DOHH2 (cell line): Measurements from ENCODE around the gene UBE2L6.

ENCODE experiments used
- H3F3A ChIP-seq: fragments of 200-600 bp; sonication (generic), shearing (Covaris generic); 2 replicates; pipeline ENCODE4 v1.6.0; 2016; ENCODE audit warnings: antibody characterized with exemption, mild to moderate bottlenecking; ENCODE audit not compliant: control insufficient read depth, insufficient read depth
- H3K27ac ChIP-seq: fragments of 200-600 bp; sonication (generic); 2 replicates; pipeline ENCODE4 v1.5.1; 2014; ENCODE audit warnings: low read depth, mild to moderate bottlenecking, low read length, moderate library complexity
- H3K27me3 ChIP-seq: fragments of 200-600 bp; sonication (generic); 2 replicates; pipeline ENCODE4 v1.6.1; 2014; ENCODE audit warnings: mild to moderate bottlenecking, low read length, mixed read lengths; ENCODE audit not compliant: control insufficient read depth
- H3K36me3 ChIP-seq: fragments of 200-600 bp; sonication (generic); 2 replicates; pipeline ENCODE4 v1.6.1; 2014; ENCODE audit warnings: mild to moderate bottlenecking, low read length, moderate library complexity, mixed read lengths; ENCODE audit not compliant: control insufficient read depth
- H3K4me1 ChIP-seq: fragments of 200-600 bp; sonication (generic); 2 replicates; pipeline ENCODE4 v1.6.1; 2014; ENCODE audit warnings: mild to moderate bottlenecking, low read length, mixed read lengths; ENCODE audit not compliant: control insufficient read depth
- H3K4me2 ChIP-seq: fragments of 200-600 bp; sonication (generic); 2 replicates; pipeline ENCODE4 v1.6.0; 2014; ENCODE audit warnings: mild to moderate bottlenecking, low read length, moderate library complexity
- H3K4me3 ChIP-seq: fragments of 200-600 bp; sonication (generic); 2 replicates; pipeline ENCODE4 v1.5.1; 2014; ENCODE audit warnings: mild to moderate bottlenecking, low read length, mixed read lengths
- H3K79me2 ChIP-seq: fragments of 200-600 bp; sonication (generic); 2 replicates; pipeline ENCODE4 v1.6.1; 2014; ENCODE audit warnings: mild to moderate bottlenecking, low read length, mixed read lengths; ENCODE audit not compliant: control insufficient read depth
- H3K9me2 ChIP-seq: fragments of 200-600 bp; sonication (generic); replicated peaks from 2 replicates; pipeline ENCODE4 v1.6.1; 2014; ENCODE audit warnings: mild to moderate bottlenecking, low read length, mixed read lengths; ENCODE audit not compliant: control insufficient read depth
- H3K9me3 ChIP-seq: fragments of 200-600 bp; sonication (generic); 2 replicates; pipeline ENCODE4 v1.6.1; 2014; ENCODE audit warnings: antibody characterized with exemption, low read length, mixed read lengths; ENCODE audit not compliant: control insufficient read depth, insufficient read depth
- H4K20me1 ChIP-seq: fragments of 200-600 bp; sonication (generic); 2 replicates; pipeline ENCODE4 v1.6.0; 2014; ENCODE audit warnings: low read depth, mild to moderate bottlenecking, antibody characterized with exemption, low read length, moderate library complexity; ENCODE audit not compliant: control insufficient read depth, insufficient read depth
- EZH2phosphoT487 ChIP-seq: fragments of 200-600 bp; sonication (generic); IDR thresholded peaks from 2 replicates; pipeline ENCODE4 v1.6.1; 2017; ENCODE audit warnings: borderline replicate concordance, mild to moderate bottlenecking, antibody characterized with exemption, low read length, moderate library complexity, mixed read lengths
- TF ChIP-seq, protein P1 (sequence below): fragments of 200-600 bp; sonication (generic); IDR thresholded peaks from one replicate; pipeline ENCODE4 v1.5.1; 2014; ENCODE audit warnings: antibody characterized with exemption, mild to moderate bottlenecking, low read depth, low read length; ENCODE audit not compliant: poor library complexity, severe bottlenecking

The UBE2L6 gene

DNA sequence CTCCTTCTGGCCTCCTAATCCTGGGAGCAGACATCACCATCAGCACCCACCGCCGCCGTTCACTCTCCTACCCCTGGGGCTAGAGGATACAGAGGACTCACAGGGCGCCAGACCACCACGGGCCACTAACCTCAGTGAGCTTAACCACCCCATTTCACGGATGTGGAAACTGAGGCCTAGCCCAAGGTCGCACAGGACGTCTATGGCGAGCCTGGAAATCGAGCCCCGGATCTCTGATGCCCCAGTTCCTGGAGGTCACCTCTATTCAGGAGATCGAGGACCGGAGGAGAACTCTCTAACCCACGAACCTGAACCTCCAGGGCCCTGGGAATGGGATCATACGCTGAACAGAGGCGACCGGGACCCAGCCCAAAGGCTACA is 37.3 kb downstream of the UBE2L6 start:
- H3K4me2 ChIP-seq = peak overlapping the region; percentile 78
- peaks cover under 1% of the 10 kb centered on the region for H3K27me3 ChIP-seq
- peak overlapping the region; percentile 55 for H3K27ac ChIP-seq
- H3K9me3 ChIP-seq = no peaks in the 10 kb centered on the region
- H3K79me2 ChIP-seq = peaks cover 36% of the 10 kb centered on the region
- TF ChIP-seq, protein P1, sequence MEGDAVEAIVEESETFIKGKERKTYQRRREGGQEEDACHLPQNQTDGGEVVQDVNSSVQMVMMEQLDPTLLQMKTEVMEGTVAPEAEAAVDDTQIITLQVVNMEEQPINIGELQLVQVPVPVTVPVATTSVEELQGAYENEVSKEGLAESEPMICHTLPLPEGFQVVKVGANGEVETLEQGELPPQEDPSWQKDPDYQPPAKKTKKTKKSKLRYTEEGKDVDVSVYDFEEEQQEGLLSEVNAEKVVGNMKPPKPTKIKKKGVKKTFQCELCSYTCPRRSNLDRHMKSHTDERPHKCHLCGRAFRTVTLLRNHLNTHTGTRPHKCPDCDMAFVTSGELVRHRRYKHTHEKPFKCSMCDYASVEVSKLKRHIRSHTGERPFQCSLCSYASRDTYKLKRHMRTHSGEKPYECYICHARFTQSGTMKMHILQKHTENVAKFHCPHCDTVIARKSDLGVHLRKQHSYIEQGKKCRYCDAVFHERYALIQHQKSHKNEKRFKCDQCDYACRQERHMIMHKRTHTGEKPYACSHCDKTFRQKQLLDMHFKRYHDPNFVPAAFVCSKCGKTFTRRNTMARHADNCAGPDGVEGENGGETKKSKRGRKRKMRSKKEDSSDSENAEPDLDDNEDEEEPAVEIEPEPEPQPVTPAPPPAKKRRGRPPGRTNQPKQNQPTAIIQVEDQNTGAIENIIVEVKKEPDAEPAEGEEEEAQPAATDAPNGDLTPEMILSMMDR = no peak
- TF ChIP-seq EZH2phosphoT487 = no peak
- no peaks in the 10 kb centered on the region; the same call in 1 of the 2 replicates for H3F3A ChIP-seq
- no peaks in the 10 kb centered on the region for H4K20me1 ChIP-seq
- peaks cover 30% of the 10 kb centered on the region for H3K4me1 ChIP-seq
- peak overlapping the region; percentile 88 for H3K4me3 ChIP-seq
- peaks cover 39% of the 10 kb centered on the region for H3K36me3 ChIP-seq
- no peaks in the 10 kb centered on the region for H3K9me2 ChIP-seq

DNA sequence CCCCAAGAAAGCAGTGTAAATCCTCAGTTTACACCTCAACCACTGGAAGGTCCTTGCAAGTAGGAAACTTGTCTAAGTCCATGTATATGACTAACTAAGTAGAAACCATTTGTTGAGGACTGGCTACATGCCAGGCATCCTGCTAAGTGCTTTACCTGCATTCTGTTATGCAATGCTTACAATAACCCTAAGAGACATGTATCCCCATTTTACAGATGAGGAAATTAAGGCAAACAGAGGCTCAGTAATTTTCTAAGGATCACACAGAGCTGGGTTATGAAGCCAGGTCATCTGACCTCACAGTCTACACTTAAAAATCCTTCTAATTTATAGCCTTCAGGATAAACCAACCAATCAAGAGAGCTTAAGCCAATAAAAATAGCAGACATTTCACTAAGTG is 38.5 kb downstream of the UBE2L6 start:
- H3K9me2 ChIP-seq = no peaks in the 10 kb centered on the region
- peaks cover 46% of the 10 kb centered on the region for H3K36me3 ChIP-seq
- no peaks in the 10 kb centered on the region for H3K9me3 ChIP-seq
- H3K79me2 ChIP-seq = peaks cover 36% of the 10 kb centered on the region
- no peak overlapping the region for H3K27ac ChIP-seq
- no peaks in the 10 kb centered on the region; the same call in 1 of the 2 replicates for H3F3A ChIP-seq
- no peaks in the 10 kb centered on the region for H4K20me1 ChIP-seq
- no peaks in the 10 kb centered on the region for H3K27me3 ChIP-seq
- peaks cover 30% of the 10 kb centered on the region for H3K4me1 ChIP-seq
- TF ChIP-seq, protein P1 = no peak
- TF ChIP-seq EZH2phosphoT487 = no peak
- H3K4me2 ChIP-seq = peak overlapping the region; percentile 78
- peak overlapping the region; percentile 88 for H3K4me3 ChIP-seq

DNA sequence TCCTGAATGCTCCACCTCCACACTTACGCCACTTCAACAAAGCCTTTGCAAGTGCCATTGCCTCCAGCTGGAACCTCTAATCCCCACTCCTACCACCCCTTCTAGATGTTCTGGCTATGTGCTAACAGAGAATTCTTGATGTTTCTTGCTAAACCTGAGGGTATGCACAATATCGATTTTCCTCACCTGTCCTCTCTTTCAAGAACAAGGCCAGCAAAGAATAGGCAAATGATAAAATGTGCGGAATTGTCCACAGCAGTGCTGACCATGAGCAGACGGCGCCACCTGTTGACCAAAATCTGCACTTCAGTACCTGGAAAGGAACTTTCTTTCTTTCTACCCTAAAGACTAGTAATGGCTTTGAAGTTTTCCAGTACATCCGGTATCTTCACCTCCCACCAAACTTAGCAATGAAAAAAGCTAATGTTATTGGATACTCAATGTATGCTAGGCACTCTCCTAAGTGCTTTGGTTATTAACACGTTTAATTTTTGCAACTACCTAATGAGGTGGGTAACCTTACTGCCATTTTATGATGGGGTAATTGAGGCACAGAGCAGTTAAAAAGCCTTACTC is 40.3 kb downstream of the UBE2L6 start:
- Histone ChIP-seq H3K9me2 (no peaks in the 10 kb centered on the region), H3K4me1 (peaks cover 30% of the 10 kb centered on the region), H3K36me3 (peaks cover 46% of the 10 kb centered on the region), H3K27ac (no peak overlapping the region), H4K20me1 (no peaks in the 10 kb centered on the region), H3K9me3 (no peaks in the 10 kb centered on the region), H3F3A (no peaks in the 10 kb centered on the region; the same call in 1 of the 2 replicates), H3K4me2 (no peak overlapping the region), H3K4me3 (no peak overlapping the region), H3K27me3 (no peaks in the 10 kb centered on the region), H3K79me2 (peaks cover 36% of the 10 kb centered on the region)
- no peak for TF ChIP-seq EZH2phosphoT487
- TF ChIP-seq, protein P1 = peak; percentile 94
